Activated CD8-positive, alpha-beta memory T cell treated with anti-CD3 and anti-CD28 coated beads, Interleukin-2, amount 50 U/mL, for 1 hour (primary cell): ENCODE data around the gene LIPK.
"Not testable (repeated sequence)": the region's sequence is repeated elsewhere in the genome, so short reads cannot be mapped to it uniquely, and the experiment has no call there.

Experiments
- DNase-seq: peaks from one replicate; pipeline ENCODE4 v3.0.0-alpha.2; 2020; ENCODE audit errors: extremely low read depth

LIPK gene

DNA sequence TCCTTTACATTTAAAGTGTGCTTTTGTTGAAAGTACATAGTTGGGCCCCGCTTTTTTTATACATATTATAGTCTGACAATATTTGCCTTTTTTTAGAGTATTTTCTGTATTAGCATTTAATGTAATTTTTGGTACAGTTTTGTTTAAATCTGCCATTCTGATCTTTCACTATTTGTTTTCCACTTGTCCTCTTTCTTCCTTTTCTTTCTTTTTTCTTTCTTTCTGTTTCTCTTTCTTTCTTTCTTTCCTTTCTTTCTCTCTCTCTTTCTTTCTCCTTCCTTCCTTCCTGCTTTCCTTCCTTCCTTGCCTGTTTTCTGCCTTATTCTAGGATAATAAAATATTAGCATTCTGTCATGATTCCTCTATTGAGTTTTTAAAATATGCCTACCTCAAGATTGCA, 9.5 kb downstream of the LIPK start:
- DNase-seq = no peak

DNA sequence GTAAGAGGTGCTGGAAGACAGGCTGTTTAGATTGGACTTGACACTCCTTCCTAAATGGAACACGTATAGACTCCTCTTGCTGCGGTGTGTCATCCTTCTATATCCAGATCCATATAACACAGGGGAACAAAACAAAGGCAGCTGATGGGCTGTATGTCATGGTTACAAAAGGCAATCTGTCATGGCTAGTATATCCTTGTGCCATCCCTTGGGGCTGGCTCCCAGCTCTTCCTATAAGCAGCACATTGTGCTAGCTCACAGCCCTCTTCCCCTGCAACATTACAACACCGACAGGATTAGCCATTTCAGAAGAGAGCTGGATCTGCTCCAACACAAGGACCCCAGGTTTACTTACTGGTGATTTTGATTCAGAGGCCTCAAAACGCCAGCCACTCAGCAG, 15.3 kb downstream of the LIPK start:
- no peak for DNase-seq

DNA sequence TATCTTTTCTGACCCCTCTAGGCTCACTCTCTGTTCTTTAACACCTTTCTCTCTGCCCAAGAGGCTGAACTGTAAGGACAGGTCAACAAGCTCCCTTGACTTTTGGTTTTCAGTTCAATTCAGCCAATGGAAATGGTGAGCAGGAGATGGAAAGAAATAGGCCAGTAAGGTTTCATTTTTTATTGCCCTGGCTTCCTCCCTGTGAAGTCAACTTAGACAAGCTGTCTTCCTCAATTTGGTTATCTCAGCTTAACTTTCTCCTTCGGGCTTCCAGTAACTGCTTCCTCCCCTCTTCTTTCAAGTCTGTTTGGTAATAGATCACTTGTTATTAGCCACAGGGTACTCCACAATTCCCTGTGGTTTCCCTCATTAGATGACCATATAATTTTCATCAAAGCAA, 19.7 kb downstream of the LIPK start:
- DNase-seq = no peak

- no peak for DNase-seq
Observed at GRCh38 chr10:88728107-88728763, 22.2 kb downstream of the LIPK start.

- no peak for DNase-seq
Observed at GRCh38 chr10:88730864-88731263, 24.8 kb downstream of the LIPK start.

DNA sequence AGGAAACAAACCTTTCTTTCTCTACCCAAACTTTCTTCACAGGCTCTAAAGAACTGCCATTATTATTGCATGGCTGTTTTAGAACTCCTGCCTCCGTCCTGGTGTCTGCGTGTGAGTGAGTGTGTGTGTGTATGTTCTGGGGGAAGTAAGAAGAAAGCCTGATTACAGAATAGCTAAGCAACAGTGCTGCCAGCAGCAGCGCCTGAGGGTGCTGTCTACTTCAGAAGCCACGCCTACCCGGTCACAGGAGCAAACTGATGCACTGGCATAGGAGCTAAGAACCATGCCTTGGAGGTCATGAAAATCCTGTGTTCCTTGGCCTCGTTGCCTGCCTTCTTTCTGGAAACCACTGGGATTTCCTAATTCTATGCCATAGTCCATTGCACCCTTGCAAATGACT, 25.2 kb downstream of the LIPK start:
- DNase-seq = no peak

DNA sequence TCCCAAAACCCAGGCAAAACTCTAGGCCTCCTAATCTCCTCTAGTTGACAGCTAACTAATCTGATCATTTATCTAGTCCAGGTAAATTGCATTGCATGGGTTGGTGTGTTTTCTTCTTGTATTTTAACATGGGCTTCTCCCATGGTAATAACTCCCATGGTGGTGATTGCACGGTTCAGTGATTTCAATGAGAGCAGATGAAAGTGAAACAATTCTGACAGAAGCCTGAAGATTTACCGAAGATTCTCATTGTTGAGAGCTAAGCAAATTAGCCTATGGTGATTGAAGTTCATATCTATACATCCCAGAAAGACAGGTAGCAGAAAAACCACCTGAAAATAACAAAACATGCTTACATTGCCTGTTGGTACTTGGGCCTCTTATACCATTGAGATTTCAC, 27.2 kb downstream of the LIPK start:
- no peak for DNase-seq

- no peak for DNase-seq
Observed at GRCh38 chr10:88735661-88736060, 29.6 kb downstream of the LIPK start.

DNA sequence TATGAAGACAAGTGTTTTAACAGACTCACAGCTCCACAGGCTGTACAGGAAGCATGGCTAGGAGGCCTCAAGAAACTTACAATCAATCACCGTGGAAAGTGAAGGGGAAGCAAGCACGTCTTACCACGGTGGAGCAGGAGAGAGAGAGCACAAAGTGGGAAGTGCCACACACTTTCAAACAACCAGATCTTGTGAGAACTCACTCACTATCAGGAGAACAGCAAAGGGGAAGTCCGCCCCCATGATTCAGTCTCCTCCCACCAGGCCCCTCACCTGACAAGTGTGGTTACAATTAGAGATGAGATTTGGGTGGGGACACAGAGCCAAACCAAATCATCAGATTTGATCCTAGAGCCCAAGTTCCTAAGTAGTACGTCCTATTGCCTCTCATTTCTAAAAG, 35.9 kb downstream of the LIPK start:
- DNase-seq = not testable (repeated sequence)

- no peak for DNase-seq
Observed at GRCh38 chr10:88742448-88742847, 36.4 kb downstream of the LIPK start.

GRCh38 chr10:88744002-88744401, 38.0 kb downstream of the LIPK start:
- DNase-seq = no peak

- DNase-seq = no peak
Observed at GRCh38 chr10:88745633-88746032, 39.6 kb downstream of the LIPK start.

- DNase-seq = no peak
Observed at GRCh38 chr10:88754287-88754686, 48.2 kb downstream of the LIPK start.

- DNase-seq = no peak
Observed at GRCh38 chr10:88755753-88756152, 49.7 kb downstream of the LIPK start.

GRCh38 chr10:88756660-88757059, 50.6 kb downstream of the LIPK start:
- DNase-seq = no peak

DNA sequence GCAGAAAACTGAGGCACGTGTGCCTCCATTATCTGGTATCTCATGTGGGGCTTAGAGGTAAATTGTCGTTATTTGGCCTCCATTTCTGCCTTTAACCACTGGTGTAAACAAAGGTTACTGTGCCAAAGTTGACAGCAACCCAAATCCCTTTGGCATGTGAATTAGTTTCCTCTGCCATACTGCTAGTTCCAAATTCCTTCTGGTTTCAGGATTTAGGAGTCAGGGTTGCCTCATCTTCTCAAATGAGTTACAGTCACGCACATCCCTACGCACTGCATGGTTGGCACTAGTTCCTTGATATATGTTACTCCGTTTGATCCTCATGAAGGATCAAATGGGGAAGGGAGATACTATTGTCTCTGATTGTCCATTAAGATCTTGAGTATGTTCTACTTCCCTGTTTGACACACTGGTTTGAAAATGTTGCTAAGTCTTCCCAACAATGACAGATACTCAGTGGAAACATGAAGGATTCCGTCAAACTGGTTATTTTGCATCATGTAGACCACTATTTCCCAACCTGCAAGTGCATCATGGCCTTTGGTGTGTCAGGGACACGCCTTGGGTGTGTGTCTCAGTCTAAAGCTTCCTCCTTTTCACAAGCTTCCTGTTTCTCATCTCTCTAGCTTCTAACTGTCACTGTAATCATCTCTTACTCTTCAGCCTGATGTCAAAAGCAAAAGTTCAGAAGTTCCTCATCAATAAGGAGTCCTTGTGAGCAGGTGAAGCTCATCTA, 53.5 kb downstream of the LIPK start, which contains the start of gene LIPN:
LIPN (plus strand) TSS at position 655 of the 736 bp plus-strand sequence. CDS start 1,386 bp downstream, outside the sequence.
- DNase-seq = no peak

GRCh38 chr10:88762906-88763305, 56.9 kb downstream of the LIPK start:
- DNase-seq = no peak

GRCh38 chr10:88763441-88763840, 57.4 kb downstream of the LIPK start:
- no peak for DNase-seq

DNA sequence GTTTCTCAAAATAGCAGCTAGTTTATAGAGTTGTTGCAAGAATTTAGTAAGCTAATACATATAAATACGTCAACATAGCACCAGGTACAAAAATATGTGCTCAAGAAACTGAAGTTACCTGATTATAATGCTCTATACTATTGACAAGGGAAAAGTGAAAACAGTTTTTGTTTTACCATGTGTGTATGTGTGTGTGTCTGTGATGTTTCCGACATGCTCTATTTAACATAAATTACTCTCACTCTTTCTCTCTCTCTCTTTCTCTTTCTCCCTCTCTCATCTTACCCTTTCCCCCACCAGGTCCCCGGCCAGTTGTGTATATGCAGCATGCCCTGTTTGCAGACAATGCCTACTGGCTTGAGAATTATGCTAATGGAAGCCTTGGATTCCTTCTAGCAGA, 58.1 kb downstream of the LIPK start:
- no peak for DNase-seq

DNA sequence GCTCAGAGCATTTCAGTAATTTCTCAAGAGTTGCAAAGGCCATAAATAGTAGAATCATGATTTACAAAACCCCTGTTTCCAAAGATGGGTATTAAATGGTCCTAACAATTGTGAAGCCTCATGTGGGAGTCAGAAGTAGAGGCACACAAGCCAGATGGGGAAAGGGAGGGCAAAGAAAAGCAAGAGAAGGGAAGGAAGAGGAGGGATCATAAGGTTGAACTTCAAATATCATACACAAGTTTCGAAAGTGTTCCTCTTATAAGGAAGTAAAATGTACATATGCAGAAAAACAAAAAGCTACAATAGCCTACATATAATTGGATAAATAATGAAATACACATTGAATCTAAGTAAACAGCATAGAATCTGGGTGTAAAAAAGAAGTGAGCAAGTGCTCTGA, 59.8 kb downstream of the LIPK start:
- DNase-seq = no peak

DNA sequence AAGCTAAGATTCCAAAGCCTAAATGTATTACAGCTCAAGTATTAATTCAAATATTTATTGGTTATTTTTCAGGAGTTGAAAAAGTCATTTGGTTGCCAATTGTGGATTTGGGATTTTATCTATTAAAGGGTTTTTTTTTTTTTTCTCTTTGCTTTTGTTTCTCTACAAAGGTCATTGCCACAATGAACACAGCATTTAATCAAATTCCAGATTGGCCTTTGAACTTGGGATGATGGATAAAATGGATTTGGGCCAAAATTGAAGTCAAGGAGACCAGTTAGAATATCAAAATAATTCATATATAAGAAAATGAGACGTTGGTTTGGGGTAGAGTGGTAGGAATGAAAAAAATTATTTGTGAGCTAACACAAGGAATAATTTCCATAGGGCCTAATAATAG, 63.3 kb downstream of the LIPK start:
- DNase-seq = no peak

DNA sequence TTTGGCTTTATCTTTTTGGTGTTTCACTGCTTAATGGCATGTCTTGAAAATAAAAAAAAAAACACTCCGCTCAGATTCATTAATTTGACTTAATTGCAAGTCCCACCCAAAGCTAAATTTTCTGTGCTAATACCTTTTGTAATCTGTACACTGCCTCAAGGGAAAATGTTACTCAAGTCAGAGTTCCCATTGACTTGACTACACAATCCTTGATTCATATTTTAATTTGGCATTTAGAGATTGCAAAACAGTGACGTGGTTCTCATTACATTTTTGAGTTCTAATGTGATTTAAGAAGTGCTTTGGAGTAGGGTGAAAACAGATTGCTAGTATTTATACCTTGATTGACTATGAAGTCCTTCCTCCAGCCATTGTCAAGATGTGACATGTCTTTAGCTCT, 75.2 kb downstream of the LIPK start:
- DNase-seq = no peak

DNA sequence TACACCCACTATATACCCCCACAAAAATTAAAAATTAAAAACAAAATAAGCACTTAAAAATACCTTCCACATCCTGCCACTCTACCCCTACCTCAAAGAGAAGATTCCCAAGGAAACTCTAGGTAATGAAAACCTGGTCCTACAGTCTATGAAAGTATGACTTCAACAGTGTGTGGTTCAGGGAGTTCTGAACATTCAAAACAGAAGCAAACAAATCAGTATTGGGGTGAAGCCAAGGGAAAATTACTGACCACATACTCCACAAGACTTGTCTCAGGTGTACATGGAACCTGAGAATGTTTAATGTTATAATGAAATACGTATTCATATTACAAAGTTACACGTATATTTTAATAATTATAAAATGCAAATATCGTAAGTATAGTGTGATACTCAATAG, 76.2 kb downstream of the LIPK start:
- DNase-seq = no peak

- DNase-seq = no peak
Observed at GRCh38 chr10:88783724-88784123, 77.7 kb downstream of the LIPK start.
